ENCODE results near the gene INO80D. TPM values are rescaled to one million over a fixed set of nuclear protein-coding genes. Genes with fewer than 3 reads are reported as not detected.

INO80D gene
- total and polyA plus RNA-seq, 2 of the 13 experiments (the other 11 are each of a cell fraction or from before 2014, with no cell fraction given), result 7.6 to 7.9 TPM

DNA sequence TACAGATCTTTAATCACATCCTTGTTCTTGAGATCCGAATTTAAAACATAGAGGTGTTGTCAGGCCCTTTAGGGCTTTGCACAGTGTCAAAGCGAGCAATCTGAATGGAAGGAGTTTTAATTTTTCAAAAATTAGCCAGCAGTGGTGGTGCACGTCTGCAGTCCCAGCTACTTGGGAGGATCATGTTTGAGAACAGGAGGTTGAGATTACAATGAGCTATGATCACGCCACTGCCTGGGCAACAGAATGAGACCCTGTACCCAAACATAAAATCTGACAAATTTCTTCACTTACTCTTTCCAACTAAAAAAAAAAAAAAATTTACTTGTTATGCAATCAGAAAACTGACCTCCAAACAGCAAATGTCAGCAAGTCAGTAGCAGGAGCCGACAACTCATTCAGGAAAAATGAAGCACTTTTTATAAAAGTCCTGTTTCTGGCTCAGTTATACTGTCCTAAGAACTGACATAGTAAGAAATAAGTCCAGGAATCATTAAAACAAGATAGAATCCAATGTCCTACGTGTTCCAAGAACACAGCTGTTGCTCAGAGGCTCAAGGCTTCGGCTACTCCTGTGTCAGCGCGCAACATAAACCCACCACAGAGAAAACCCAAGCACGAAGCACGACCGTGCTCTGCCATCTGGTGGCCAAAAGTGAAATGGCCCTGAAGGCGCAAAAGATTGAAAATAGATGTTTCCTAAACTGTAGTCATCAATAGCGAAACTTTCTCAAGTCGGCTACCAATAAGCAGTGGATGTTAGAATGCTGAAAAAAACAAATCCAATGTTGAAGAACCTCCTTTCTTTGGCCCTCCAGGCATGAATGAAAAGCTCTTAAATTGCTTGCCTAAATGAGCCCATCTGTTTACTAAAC lies 138.1 kb downstream of the INO80D start (continued):
- no peak for TF ChIP-seq GPN1 (CRISPR knock-in tag; IDR thresholded peaks at IDR 0.05; ENCODE audit: borderline replicate concordance)
- no peak for TF ChIP-seq SP4 (CRISPR knock-in tag; IDR thresholded peaks at IDR 0.05)
- TF ChIP-seq, protein P1, sequence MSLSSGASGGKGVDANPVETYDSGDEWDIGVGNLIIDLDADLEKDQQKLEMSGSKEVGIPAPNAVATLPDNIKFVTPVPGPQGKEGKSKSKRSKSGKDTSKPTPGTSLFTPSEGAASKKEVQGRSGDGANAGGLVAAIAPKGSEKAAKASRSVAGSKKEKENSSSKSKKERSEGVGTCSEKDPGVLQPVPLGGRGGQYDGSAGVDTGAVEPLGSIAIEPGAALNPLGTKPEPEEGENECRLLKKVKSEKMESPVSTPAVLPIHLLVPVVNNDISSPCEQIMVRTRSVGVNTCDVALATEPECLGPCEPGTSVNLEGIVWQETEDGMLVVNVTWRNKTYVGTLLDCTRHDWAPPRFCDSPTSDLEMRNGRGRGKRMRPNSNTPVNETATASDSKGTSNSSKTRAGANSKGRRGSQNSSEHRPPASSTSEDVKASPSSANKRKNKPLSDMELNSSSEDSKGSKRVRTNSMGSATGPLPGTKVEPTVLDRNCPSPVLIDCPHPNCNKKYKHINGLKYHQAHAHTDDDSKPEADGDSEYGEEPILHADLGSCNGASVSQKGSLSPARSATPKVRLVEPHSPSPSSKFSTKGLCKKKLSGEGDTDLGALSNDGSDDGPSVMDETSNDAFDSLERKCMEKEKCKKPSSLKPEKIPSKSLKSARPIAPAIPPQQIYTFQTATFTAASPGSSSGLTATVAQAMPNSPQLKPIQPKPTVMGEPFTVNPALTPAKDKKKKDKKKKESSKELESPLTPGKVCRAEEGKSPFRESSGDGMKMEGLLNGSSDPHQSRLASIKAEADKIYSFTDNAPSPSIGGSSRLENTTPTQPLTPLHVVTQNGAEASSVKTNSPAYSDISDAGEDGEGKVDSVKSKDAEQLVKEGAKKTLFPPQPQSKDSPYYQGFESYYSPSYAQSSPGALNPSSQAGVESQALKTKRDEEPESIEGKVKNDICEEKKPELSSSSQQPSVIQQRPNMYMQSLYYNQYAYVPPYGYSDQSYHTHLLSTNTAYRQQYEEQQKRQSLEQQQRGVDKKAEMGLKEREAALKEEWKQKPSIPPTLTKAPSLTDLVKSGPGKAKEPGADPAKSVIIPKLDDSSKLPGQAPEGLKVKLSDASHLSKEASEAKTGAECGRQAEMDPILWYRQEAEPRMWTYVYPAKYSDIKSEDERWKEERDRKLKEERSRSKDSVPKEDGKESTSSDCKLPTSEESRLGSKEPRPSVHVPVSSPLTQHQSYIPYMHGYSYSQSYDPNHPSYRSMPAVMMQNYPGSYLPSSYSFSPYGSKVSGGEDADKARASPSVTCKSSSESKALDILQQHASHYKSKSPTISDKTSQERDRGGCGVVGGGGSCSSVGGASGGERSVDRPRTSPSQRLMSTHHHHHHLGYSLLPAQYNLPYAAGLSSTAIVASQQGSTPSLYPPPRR (CRISPR knock-in tag; IDR thresholded peaks at IDR 0.05; ENCODE audit: borderline replicate concordance), result no peak
- peak; percentile 85; the same call in 1 of the 2 replicates for TF ChIP-seq ZNF124 (CRISPR knock-in tag; IDR thresholded peaks at IDR 0.05)
- no peak for TF ChIP-seq HHEX (CRISPR knock-in tag; IDR thresholded peaks at IDR 0.05)
- 0 out of 2 replicates have a peak, but pooled peaks have one; percentile 56 for TF ChIP-seq ZSCAN30 (CRISPR knock-in tag; IDR thresholded peaks at IDR 0.05)
- peak; percentile 83; the same call in 1 of the 2 replicates for TF ChIP-seq ZNF614 (CRISPR knock-in tag; IDR thresholded peaks at IDR 0.05; ENCODE audit: borderline replicate concordance)
- TF ChIP-seq, protein P2, sequence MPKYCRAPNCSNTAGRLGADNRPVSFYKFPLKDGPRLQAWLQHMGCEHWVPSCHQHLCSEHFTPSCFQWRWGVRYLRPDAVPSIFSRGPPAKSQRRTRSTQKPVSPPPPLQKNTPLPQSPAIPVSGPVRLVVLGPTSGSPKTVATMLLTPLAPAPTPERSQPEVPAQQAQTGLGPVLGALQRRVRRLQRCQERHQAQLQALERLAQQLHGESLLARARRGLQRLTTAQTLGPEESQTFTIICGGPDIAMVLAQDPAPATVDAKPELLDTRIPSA (CRISPR knock-in tag; IDR thresholded peaks at IDR 0.05; ENCODE audit: borderline replicate concordance), result no peak
- TF ChIP-seq ZNF761 (CRISPR knock-in tag; conservative IDR thresholded peaks at IDR 0.05), result no peak
- TF ChIP-seq, protein P3, sequence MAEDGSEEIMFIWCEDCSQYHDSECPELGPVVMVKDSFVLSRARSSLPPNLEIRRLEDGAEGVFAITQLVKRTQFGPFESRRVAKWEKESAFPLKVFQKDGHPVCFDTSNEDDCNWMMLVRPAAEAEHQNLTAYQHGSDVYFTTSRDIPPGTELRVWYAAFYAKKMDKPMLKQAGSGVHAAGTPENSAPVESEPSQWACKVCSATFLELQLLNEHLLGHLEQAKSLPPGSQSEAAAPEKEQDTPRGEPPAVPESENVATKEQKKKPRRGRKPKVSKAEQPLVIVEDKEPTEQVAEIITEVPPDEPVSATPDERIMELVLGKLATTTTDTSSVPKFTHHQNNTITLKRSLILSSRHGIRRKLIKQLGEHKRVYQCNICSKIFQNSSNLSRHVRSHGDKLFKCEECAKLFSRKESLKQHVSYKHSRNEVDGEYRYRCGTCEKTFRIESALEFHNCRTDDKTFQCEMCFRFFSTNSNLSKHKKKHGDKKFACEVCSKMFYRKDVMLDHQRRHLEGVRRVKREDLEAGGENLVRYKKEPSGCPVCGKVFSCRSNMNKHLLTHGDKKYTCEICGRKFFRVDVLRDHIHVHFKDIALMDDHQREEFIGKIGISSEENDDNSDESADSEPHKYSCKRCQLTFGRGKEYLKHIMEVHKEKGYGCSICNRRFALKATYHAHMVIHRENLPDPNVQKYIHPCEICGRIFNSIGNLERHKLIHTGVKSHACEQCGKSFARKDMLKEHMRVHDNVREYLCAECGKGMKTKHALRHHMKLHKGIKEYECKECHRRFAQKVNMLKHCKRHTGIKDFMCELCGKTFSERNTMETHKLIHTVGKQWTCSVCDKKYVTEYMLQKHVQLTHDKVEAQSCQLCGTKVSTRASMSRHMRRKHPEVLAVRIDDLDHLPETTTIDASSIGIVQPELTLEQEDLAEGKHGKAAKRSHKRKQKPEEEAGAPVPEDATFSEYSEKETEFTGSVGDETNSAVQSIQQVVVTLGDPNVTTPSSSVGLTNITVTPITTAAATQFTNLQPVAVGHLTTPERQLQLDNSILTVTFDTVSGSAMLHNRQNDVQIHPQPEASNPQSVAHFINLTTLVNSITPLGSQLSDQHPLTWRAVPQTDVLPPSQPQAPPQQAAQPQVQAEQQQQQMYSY (CRISPR knock-in tag; IDR thresholded peaks at IDR 0.05), result no peak
- TF ChIP-seq, protein P4, sequence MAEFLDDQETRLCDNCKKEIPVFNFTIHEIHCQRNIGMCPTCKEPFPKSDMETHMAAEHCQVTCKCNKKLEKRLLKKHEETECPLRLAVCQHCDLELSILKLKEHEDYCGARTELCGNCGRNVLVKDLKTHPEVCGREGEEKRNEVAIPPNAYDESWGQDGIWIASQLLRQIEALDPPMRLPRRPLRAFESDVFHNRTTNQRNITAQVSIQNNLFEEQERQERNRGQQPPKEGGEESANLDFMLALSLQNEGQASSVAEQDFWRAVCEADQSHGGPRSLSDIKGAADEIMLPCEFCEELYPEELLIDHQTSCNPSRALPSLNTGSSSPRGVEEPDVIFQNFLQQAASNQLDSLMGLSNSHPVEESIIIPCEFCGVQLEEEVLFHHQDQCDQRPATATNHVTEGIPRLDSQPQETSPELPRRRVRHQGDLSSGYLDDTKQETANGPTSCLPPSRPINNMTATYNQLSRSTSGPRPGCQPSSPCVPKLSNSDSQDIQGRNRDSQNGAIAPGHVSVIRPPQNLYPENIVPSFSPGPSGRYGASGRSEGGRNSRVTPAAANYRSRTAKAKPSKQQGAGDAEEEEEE (CRISPR knock-in tag; IDR thresholded peaks at IDR 0.05; ENCODE audit: borderline replicate concordance), result no peak
- no peak; a peak in 1 of 4 replicates for TF ChIP-seq KLF16 (CRISPR knock-in tag; IDR thresholded peaks at IDR 0.05)
- TF ChIP-seq ZNF496 (CRISPR knock-in tag; IDR thresholded peaks at IDR 0.05; ENCODE audit: insufficient replicate concordance), result no peak
- TF ChIP-seq ZNF160 (CRISPR knock-in tag; IDR thresholded peaks at IDR 0.05), result no peak
- TF ChIP-seq ZNF746 (CRISPR knock-in tag; IDR thresholded peaks at IDR 0.05), result no peak; the same call in 1 of the 2 replicates
- no peak for TF ChIP-seq MEIS1 (CRISPR knock-in tag; IDR thresholded peaks at IDR 0.05; ENCODE audit: borderline replicate concordance)

Data from HepG2 (cell line).